Psoas muscle (tissue), 8 donors: ENCODE results near the gene COL20A1. TPM values are rescaled to one million over a fixed set of nuclear protein-coding genes. Genes with fewer than 3 reads are reported as not detected.

Experiments used
- ATAC-seq, 4 donors: fragments of 200-7000 bp; cut with Tn5 transposase; one replicate each; pipeline ENCODE4 v1.9.1; 2020; ENCODE audit warnings: moderate library complexity in 3 of 4, mild to moderate bottlenecking in 2 of 4
- DNase-seq, 2 donors: peaks; one replicate each; pipeline ENCODE4 v3.0.0-alpha.2; 2020
- H3K27ac ChIP-seq: fragments of 200-600 bp; one replicate; pipeline ENCODE4 v1.8.0; 2022
- H3K27me3 ChIP-seq, 3 donors: fragments of 200-600 bp in 1 of 3; one replicate each; pipeline versions ENCODE4 v1.6.1 to v1.8.0; 2013 to 2022; ENCODE audit warnings: low read length in 2 of 3, mild to moderate bottlenecking in 2 of 3, moderate library complexity in 1 of 3; ENCODE audit not compliant: insufficient read depth in 3 of 3
- H3K36me3 ChIP-seq, 2 donors: fragments of 200-600 bp in 1 of 2; one replicate each; pipeline versions ENCODE4 v1.6.1 to v1.8.0; 2013 to 2022; ENCODE audit warnings: low read depth in 1 of 2, mild to moderate bottlenecking in 1 of 2, moderate library complexity in 1 of 2; ENCODE audit not compliant: insufficient read depth in 1 of 2
- H3K4me1 ChIP-seq: fragments of 200-600 bp; one replicate; pipeline ENCODE4 v1.8.0; 2022
- H3K4me3 ChIP-seq: fragments of 200-600 bp; one replicate; pipeline ENCODE4 v1.8.0; 2022; ENCODE audit warnings: mild to moderate bottlenecking
- H3K9me3 ChIP-seq: fragments of 200-600 bp; one replicate; pipeline ENCODE4 v1.8.0; 2022
- WGBS, 3 donors: extraction: QIAGEN DNeasy Blood & Tissue Kit; methylation state at CpG; one replicate each; pipeline versions ENCODE4 v1.1.6 to v1.1.7; 2013; 5-methylcytosine and 5-hydroxymethylcytosine counted together
- intact Hi-C, 2 donors: fragments of 100-400 bp; cut with DNase I; formaldehyde crosslinking; loops; one replicate each; pipeline versions ENCODE4 v1.11.0 to v1.14.2; 2022
- polyA plus RNA-seq, 3 donors: library from polyadenylated mRNA; stranded (reverse); fragments of 200-250 nt; gene quantifications; one replicate each; pipeline ENCODE4 v1.2.3, GENCODE V29; 2013
- total RNA-seq, 4 donors: library from RNA; stranded (reverse); fragmentation: NEBNext Ultra II Directional in 2 of 4; extraction: Animal tissue kit (Norgen Biotek cat#: 25700) in 2 of 4; gene quantifications; one replicate each; pipeline versions ENCODE4 v1.2.1 to v1.2.4, GENCODE V29; 2021 to 2023
- TF ChIP-seq, protein P1 (sequence below): fragments of 200-600 bp; IDR thresholded peaks from one replicate; pipeline ENCODE4 v1.8.0; 2022; ENCODE audit warnings: antibody characterized with exemption
- donor health status: healthy with polysubstance abuse.
- donor health status: DM: no; HTN: no; CAD: no; lungs with moderate emphysema.
- donor health status: Bipolar disorder and iron deficiency.
- donor health status: healthy.
- donor health status: DM: yes; HTN: yes; CAD: no.
- donor health status: DM: no; HTN: no; CAD: no.
- donor health status: DM: no; HTN: no; CAD: no.
- donor health status: DM: yes; HTN: yes; CAD: no.

COL20A1 gene
- total and polyA plus RNA-seq, 7 donors: 0.08 to 0.09 TPM; not detected in 5

DNA sequence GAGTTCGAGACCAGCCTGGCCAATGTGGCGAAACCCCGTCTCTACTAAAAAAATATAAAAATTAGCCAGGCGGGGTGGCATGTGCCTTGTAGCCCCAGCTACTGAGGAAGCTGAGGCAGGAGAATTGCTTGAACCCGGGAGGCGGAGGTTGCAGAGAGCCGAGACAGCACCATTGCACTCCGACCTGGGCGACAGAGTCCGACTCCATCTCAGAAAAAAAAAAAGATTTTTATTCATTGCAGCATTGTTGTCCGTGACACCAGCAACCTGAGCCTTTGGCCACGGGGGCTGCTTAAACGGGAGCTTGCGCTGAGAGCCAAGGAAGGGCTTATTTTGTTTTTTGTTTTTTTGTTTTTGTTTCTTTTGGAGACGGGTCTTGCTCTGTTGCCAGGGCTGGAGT, 13.1 kb upstream of the COL20A1 start:
- ATAC-seq: no peak
- intact Hi-C loops: loop anchor here in 1 of 2 donors (5.0 kb wide), 1 partner anchor 58 kb away; no protein-coding TSS in a partner anchor
- H3K27ac ChIP-seq: no peak overlapping the region

DNA sequence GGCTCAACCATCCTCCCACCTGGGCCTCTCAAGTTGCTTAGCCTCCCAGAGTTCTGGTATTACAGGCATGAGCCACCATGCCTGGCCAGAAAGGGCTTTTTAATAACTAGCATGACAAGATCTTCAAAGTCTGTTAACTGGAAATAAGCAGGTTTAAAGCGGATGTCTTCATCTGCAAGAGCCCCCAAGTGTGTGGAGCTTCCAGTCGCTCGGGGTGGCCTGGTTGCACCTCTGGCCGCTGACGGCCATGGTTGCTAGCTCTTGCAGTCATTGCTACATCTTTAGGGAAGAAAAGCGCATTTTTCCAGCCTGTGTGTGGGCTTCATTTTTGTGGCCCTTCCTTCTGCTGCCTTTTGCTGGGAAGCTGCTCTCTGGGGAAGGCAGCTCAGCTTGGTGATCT, 12.6 kb upstream of the COL20A1 start:
- no peaks in the 10 kb centered on the region for H3K9me3 ChIP-seq
- H3K4me1 ChIP-seq: no peaks in the 10 kb centered on the region
- DNase-seq (peak in 1 of 2 donors; percentile 3), ATAC-seq (no peak)
- peaks cover 10 to 97% of the 10 kb centered on the region in 2 donors for H3K36me3 ChIP-seq
- H3K4me3 ChIP-seq: no peak overlapping the region
- H3K27me3 ChIP-seq: no peaks in the 10 kb centered on the region
- intact Hi-C loops: loop anchor here in 1 of 2 donors (5.0 kb wide), 1 partner anchor 58 kb away; no protein-coding TSS in a partner anchor
- H3K27ac ChIP-seq: no peak overlapping the region
- WGBS, 3 donors: 94 to 97% (median 96%) methylated on average over 6 of the region's 6 CpGs
- TF ChIP-seq, protein P1, sequence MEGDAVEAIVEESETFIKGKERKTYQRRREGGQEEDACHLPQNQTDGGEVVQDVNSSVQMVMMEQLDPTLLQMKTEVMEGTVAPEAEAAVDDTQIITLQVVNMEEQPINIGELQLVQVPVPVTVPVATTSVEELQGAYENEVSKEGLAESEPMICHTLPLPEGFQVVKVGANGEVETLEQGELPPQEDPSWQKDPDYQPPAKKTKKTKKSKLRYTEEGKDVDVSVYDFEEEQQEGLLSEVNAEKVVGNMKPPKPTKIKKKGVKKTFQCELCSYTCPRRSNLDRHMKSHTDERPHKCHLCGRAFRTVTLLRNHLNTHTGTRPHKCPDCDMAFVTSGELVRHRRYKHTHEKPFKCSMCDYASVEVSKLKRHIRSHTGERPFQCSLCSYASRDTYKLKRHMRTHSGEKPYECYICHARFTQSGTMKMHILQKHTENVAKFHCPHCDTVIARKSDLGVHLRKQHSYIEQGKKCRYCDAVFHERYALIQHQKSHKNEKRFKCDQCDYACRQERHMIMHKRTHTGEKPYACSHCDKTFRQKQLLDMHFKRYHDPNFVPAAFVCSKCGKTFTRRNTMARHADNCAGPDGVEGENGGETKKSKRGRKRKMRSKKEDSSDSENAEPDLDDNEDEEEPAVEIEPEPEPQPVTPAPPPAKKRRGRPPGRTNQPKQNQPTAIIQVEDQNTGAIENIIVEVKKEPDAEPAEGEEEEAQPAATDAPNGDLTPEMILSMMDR: no peak

More for the DNA sequence above, 13.1 kb upstream of the COL20A1 start:
- TF ChIP-seq, protein P1: no peak
- no peaks in the 10 kb centered on the region for H3K9me3 ChIP-seq
- DNase-seq: peak in 1 of 2 donors; percentile 4
- peaks cover 10 to 92% of the 10 kb centered on the region in 2 donors for H3K36me3 ChIP-seq
- WGBS, 3 donors: 92 to 96% (median 93%) methylated on average over 15 of the region's 15 CpGs
- no peaks in the 10 kb centered on the region for H3K27me3 ChIP-seq
- H3K4me3 ChIP-seq: no peak overlapping the region
- no peaks in the 10 kb centered on the region for H3K4me1 ChIP-seq

DNA sequence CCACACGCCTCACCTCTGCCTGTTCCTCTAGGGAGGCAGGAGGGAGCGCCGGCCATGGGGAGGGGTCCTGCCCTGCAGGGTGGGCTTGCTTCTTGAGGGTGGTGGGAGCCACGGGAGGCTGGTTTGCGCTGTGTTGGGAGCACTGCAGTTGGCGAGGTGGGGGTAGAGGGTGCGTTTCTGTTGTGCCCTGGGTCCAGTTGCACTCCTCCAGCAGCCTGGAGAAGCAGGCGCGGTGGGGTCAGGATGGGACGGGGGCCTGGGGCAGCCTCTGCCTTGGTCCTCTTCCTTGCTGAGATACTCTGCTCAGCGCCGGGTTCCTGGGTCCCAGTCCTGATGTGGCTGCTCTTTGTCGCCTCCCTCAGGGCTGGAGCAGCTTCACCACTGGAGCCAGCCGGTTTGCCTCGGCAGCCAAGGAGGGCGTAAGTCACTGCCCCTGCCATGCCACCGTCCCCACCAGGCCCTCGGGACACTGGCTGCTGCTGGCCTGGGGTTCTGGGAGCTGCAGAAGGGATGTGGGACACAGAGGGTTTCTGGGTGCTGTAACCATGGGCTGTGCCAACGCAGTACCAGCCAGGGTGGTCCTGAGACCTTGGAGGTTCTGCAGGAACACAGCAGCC, 11.9 kb upstream of the COL20A1 start:
- TF ChIP-seq, protein P1: no peak
- H3K36me3 ChIP-seq: peaks cover 10 to 97% of the 10 kb centered on the region in 2 donors
- WGBS, 3 donors: 78 to 82% (median 81%) methylated on average over 16 to 19 of the region's 19 CpGs

GRCh38 chr20:63281742-63282665, 11.0 kb upstream of the COL20A1 start:
- ATAC-seq (no peak), DNase-seq (peak in 1 of 2 donors; percentile 12)
- H3K27me3 ChIP-seq: no peaks in the 10 kb centered on the region
- no peak overlapping the region for H3K27ac ChIP-seq
- intact Hi-C loops: loop anchor here in 1 of 2 donors (5.0 kb wide), 1 partner anchor 60 kb away; no protein-coding TSS in a partner anchor
- TF ChIP-seq, protein P1: no peak
- WGBS, 3 donors: 85 to 89% (median 86%) methylated on average over 37 to 38 of the region's 38 CpGs
- no peaks in the 10 kb centered on the region for H3K9me3 ChIP-seq
- no peak overlapping the region for H3K4me3 ChIP-seq
- H3K4me1 ChIP-seq: no peaks in the 10 kb centered on the region
- H3K36me3 ChIP-seq: peaks cover 5 to 94% of the 10 kb centered on the region in 2 donors

More for the DNA sequence above, 11.9 kb upstream of the COL20A1 start:
- Histone ChIP-seq H3K27me3 (no peaks in the 10 kb centered on the region), H3K4me1 (no peaks in the 10 kb centered on the region), H3K9me3 (no peaks in the 10 kb centered on the region), H3K27ac (no peak overlapping the region), H3K4me3 (no peak overlapping the region)
- no peak for ATAC-seq
- peak in 1 of 2 donors; percentile 8 for DNase-seq
- intact Hi-C loops: loop anchor here in 1 of 2 donors (5.0 kb wide), 1 partner anchor 59 kb away; no protein-coding TSS in a partner anchor
